ENCODE results near the gene ZSCAN21. TPM values are rescaled to one million over a fixed set of nuclear protein-coding genes. Genes with fewer than 3 reads are reported as not detected.

The ZSCAN21 gene
- total RNA-seq, 1 experiment from 2014 or later, result 24.3 TPM

DNA sequence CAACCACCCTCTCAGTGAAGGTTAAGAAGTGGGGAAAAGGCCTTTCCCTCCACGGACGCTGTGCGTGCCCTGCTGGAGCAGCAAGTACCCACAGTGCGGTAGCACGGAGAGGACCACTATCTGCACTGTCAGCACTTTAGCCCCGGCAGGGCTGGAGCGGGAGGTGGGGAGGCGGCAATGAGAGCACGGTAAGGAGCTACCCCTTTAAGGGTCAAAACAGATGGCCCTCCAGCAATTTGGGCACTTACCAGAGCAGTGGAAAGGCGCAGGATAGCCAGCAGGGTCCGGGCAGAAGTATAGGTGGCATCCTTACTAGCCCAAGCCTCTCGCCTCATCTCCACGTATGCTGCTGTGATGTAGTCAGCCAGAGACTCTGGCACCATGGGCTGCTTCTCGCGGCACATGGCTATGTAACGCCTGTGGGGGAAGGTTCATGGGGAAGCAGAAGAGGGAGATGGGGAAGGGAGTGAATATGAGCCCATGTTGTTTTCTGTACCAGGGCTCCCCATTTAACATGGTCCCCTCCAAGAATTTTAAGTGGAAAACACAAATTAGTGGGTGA, 44.4 kb downstream of the ZSCAN21 start:
- H3K4me2 ChIP-seq (ENCODE audit: insufficient read depth, insufficient read length, low read length), result no peak overlapping the region
- peaks cover 3% of the 10 kb centered on the region for H3K79me1 ChIP-seq (ENCODE audit: insufficient read depth, low read depth, low read length, poor library complexity, severe bottlenecking)
- Mint-ChIP-seq H3K36me3 (ENCODE audit: insufficient read depth in 1 of 3, low read depth in 3 of 3) (peaks cover 85 to 94% (median 92%) of the 10 kb centered on the region in 3 experiments), H3K4me1 (peaks cover 14 to 21% of the 10 kb centered on the region in 2 experiments), H3K27me3 (ENCODE audit: low read depth) (peaks cover 4% of the 10 kb centered on the region), H3K9me3 (no peaks in the 10 kb centered on the region; a peak in 1 of 5 replicates), H3K4me3 (peak overlapping the region in 1 of 2 experiments; percentile 46; a peak in 2 of 5 replicates), H3K27ac (peak overlapping the region; percentile 52 to 88 (median 86); a peak in 5 of 7 replicates)
- H2BK5ac ChIP-seq (ENCODE audit: insufficient read length, low read length), result no peak overlapping the region
- H4K5ac ChIP-seq (ENCODE audit: insufficient read length, low read depth, low read length), result no peak overlapping the region
- no peaks in the 10 kb centered on the region for H3K9me3 ChIP-seq (ENCODE audit: control insufficient read depth, low read depth, low read length)
- no peak overlapping the region for H4K91ac ChIP-seq (ENCODE audit: insufficient read length, low read depth, low read length)
- no peaks in the 10 kb centered on the region for H4K20me1 ChIP-seq (ENCODE audit: control insufficient read depth, insufficient read depth, insufficient read length)
- no peak overlapping the region for H3K23ac ChIP-seq (ENCODE audit: insufficient read length, low read depth, low read length)
- no peak overlapping the region for H2BK12ac ChIP-seq (ENCODE audit: insufficient read length, low read depth, low read length)
- no peak overlapping the region for H2AFZ ChIP-seq (ENCODE audit: low read length)
- no peak overlapping the region for H3K4ac ChIP-seq (ENCODE audit: low read depth, low read length)
- no peaks in the 10 kb centered on the region for H3K27me3 ChIP-seq (ENCODE audit: insufficient read depth, low read length)
- H3K23me2 ChIP-seq (ENCODE audit: insufficient read length, low read depth, low read length, poor library complexity, severe bottlenecking), result peaks cover 4% of the 10 kb centered on the region
- TF ChIP-seq, protein P1, sequence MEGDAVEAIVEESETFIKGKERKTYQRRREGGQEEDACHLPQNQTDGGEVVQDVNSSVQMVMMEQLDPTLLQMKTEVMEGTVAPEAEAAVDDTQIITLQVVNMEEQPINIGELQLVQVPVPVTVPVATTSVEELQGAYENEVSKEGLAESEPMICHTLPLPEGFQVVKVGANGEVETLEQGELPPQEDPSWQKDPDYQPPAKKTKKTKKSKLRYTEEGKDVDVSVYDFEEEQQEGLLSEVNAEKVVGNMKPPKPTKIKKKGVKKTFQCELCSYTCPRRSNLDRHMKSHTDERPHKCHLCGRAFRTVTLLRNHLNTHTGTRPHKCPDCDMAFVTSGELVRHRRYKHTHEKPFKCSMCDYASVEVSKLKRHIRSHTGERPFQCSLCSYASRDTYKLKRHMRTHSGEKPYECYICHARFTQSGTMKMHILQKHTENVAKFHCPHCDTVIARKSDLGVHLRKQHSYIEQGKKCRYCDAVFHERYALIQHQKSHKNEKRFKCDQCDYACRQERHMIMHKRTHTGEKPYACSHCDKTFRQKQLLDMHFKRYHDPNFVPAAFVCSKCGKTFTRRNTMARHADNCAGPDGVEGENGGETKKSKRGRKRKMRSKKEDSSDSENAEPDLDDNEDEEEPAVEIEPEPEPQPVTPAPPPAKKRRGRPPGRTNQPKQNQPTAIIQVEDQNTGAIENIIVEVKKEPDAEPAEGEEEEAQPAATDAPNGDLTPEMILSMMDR (conservative IDR thresholded peaks at IDR 0.05), result no peak
- H3T11ph ChIP-seq (ENCODE audit: low read length), result no peak overlapping the region
- no CpG with 5 or more reads among the region's 16 CpGs for WGBS (ENCODE audit: extremely low coverage, insufficient read length, low lambda C conversion rate)
- H2AK5ac ChIP-seq (ENCODE audit: insufficient read length, low read length), result no peak overlapping the region
- H2BK20ac ChIP-seq (ENCODE audit: low read depth, low read length, poor library complexity, severe bottlenecking), result no peak overlapping the region
- H3K79me2 ChIP-seq (ENCODE audit: insufficient read depth, low read length), result no peaks in the 10 kb centered on the region; the same call in 1 of the 2 replicates
- H3K9ac ChIP-seq (ENCODE audit: extremely low read depth, insufficient read length, low read length), result no peak overlapping the region
- H3K4me1 ChIP-seq (ENCODE audit: insufficient read depth, low read length), result no peaks in the 10 kb centered on the region
- H2BK120ac ChIP-seq (ENCODE audit: low read depth, low read length, poor library complexity, severe bottlenecking), result no peak overlapping the region
- H3K14ac ChIP-seq (ENCODE audit: insufficient read depth, low read length), result no peak overlapping the region
- no peak overlapping the region for H3K18ac ChIP-seq (ENCODE audit: insufficient read length, low read depth, low read length)
- H3K27ac ChIP-seq (ENCODE audit: insufficient read length, low read depth, low read length), result no peak overlapping the region
- no peak for DNase-seq
- H4K8ac ChIP-seq (replicated peaks; ENCODE audit: insufficient read length, low read depth, low read length), result no peak overlapping the region
- H3K56ac ChIP-seq (ENCODE audit: insufficient read length, low read depth, low read length), result no peak overlapping the region
- no peak overlapping the region for H2BK15ac ChIP-seq (ENCODE audit: low read depth, low read length)
